Glomerular endothelial cell (primary cell): ENCODE results near the gene AKT1S1. TPM values are rescaled to one million over a fixed set of nuclear protein-coding genes. Genes with fewer than 3 reads are reported as not detected.

Experiments
- DNase-seq: peaks from one replicate; pipeline ENCODE4 v3.0.0-alpha.2; 2011; ENCODE audit warnings: low read depth, low spot score; ENCODE audit errors: extremely low read depth
- total RNA-seq: library from RNA; depleted of rRNA; stranded (reverse); fragments of >200 nt; gene quantifications from 2 replicates; pipeline ENCODE4 v1.2.3, GENCODE V29; 2015

The AKT1S1 gene
- total RNA-seq, 1 donor from 2014 or later = 44.9 TPM

- no peak for DNase-seq
Measured at GRCh38 chr19:49856574-49857021, 20.6 kb downstream of the AKT1S1 start.

- no peak for DNase-seq
Measured at GRCh38 chr19:49855676-49856573, 21.2 kb downstream of the AKT1S1 start.

- DNase-seq = no peak
Measured at GRCh38 chr19:49855277-49855675, 21.9 kb downstream of the AKT1S1 start.

- no peak for DNase-seq
Measured at GRCh38 chr19:49854378-49855263, 22.5 kb downstream of the AKT1S1 start.

GRCh38 chr19:49853852-49854377, 23.2 kb downstream of the AKT1S1 start:
- no peak for DNase-seq

- no peak for DNase-seq
Measured at GRCh38 chr19:49852631-49853126, 24.5 kb downstream of the AKT1S1 start.

- no peak for DNase-seq
Measured at GRCh38 chr19:49851456-49852259, 25.5 kb downstream of the AKT1S1 start.

GRCh38 chr19:49850487-49851342, 26.4 kb downstream of the AKT1S1 start, which contains the start of gene PTOV1:
Gene PTOV1, plus strand, starts transcription at chr19:49851159.
- DNase-seq = no peak

- DNase-seq = no peak
Measured at GRCh38 chr19:49850221-49850486, 27.0 kb downstream of the AKT1S1 start.

GRCh38 chr19:49849433-49850220, 27.5 kb downstream of the AKT1S1 start:
- DNase-seq = no peak

GRCh38 chr19:49848938-49849337, 28.2 kb downstream of the AKT1S1 start:
- no peak for DNase-seq

GRCh38 chr19:49847731-49848696, 29.1 kb downstream of the AKT1S1 start:
- DNase-seq = no peak

GRCh38 chr19:49846408-49846807, 30.7 kb downstream of the AKT1S1 start:
- no peak for DNase-seq

- no peak for DNase-seq
Measured at GRCh38 chr19:49845414-49845813, 31.7 kb downstream of the AKT1S1 start.

GRCh38 chr19:49844138-49845095, 32.7 kb downstream of the AKT1S1 start:
- no peak for DNase-seq

GRCh38 chr19:49843265-49843664, 33.9 kb downstream of the AKT1S1 start:
- DNase-seq = no peak
